Ectodermal cell (in vitro differentiated cells): ENCODE measurements around the gene ADAMTS12.

Experiments
- H3K27ac ChIP-seq: 2 replicates; pipeline ENCODE4 v1.7.0; 2013; ENCODE audit warnings: mild to moderate bottlenecking, low read depth, low read length; ENCODE audit not compliant: insufficient read depth, poor library complexity, severe bottlenecking
- H3K27me3 ChIP-seq: 2 replicates; pipeline ENCODE4 v1.7.0; 2013; ENCODE audit warnings: mild to moderate bottlenecking, low read length; ENCODE audit not compliant: insufficient read depth, control insufficient read depth, poor library complexity, severe bottlenecking
- H3K36me3 ChIP-seq: one replicate; pipeline ENCODE4 v1.7.0; 2013; ENCODE audit warnings: low read length; ENCODE audit not compliant: control insufficient read depth, insufficient read depth
- H3K4me1 ChIP-seq: one replicate; pipeline ENCODE4 v1.7.0; 2013; ENCODE audit warnings: low read length; ENCODE audit not compliant: control insufficient read depth, insufficient read depth
- H3K4me3 ChIP-seq: 2 replicates; pipeline ENCODE4 v1.7.0; 2013; ENCODE audit warnings: low read depth, low read length, control low read depth; ENCODE audit not compliant: insufficient read depth
- H3K9me3 ChIP-seq: 2 replicates; pipeline ENCODE4 v1.7.0; 2013; ENCODE audit warnings: mild to moderate bottlenecking, low read length, moderate library complexity; ENCODE audit not compliant: control insufficient read depth
- WGBS, 2 experiments: methylation state at CpG; one replicate each; pipeline ENCODE4 v1.1.7; 2013; ENCODE audit warnings: missing lambda C conversion rate in 2 of 2; 5-methylcytosine and 5-hydroxymethylcytosine counted together

The ADAMTS12 gene

GRCh38 chr5:33650911-33651310, 240.9 kb downstream of the ADAMTS12 start:
- H3K27me3 ChIP-seq: peaks cover 17% of the 10 kb centered on the region
- H3K9me3 ChIP-seq: no peaks in the 10 kb centered on the region
- no peaks in the 10 kb centered on the region for H3K36me3 ChIP-seq
- 86 to 94% methylated on average over 1 to 2 of the region's 2 CpGs for WGBS, 2 experiments
- H3K27ac ChIP-seq: no peak overlapping the region
- H3K4me1 ChIP-seq: peaks cover 19% of the 10 kb centered on the region
- H3K4me3 ChIP-seq: no peak overlapping the region

GRCh38 chr5:33649549-33650482, 242.0 kb downstream of the ADAMTS12 start:
- Histone ChIP-seq H3K4me1 (peaks cover 19% of the 10 kb centered on the region), H3K36me3 (no peaks in the 10 kb centered on the region), H3K27ac (peak overlapping the region; percentile 47), H3K9me3 (no peaks in the 10 kb centered on the region), H3K4me3 (no peak overlapping the region), H3K27me3 (peaks cover 17% of the 10 kb centered on the region)
- WGBS, 2 experiments: 73 to 75% methylated on average over 10 of the region's 10 CpGs

GRCh38 chr5:33641744-33642505, 249.9 kb downstream of the ADAMTS12 start:
- 84 to 87% methylated on average over 10 to 12 of the region's 12 CpGs for WGBS, 2 experiments
- H3K27ac ChIP-seq: no peak overlapping the region
- no peak overlapping the region for H3K4me3 ChIP-seq
- H3K36me3 ChIP-seq: no peaks in the 10 kb centered on the region
- no peaks in the 10 kb centered on the region for H3K27me3 ChIP-seq
- H3K4me1 ChIP-seq: no peaks in the 10 kb centered on the region
- H3K9me3 ChIP-seq: no peaks in the 10 kb centered on the region

GRCh38 chr5:33639474-33639873, 252.3 kb downstream of the ADAMTS12 start:
- Histone ChIP-seq H3K4me1 (no peaks in the 10 kb centered on the region), H3K36me3 (no peaks in the 10 kb centered on the region), H3K9me3 (no peaks in the 10 kb centered on the region), H3K4me3 (no peak overlapping the region), H3K27me3 (no peaks in the 10 kb centered on the region), H3K27ac (no peak overlapping the region)
- 86 to 90% methylated on average over 7 of the region's 7 CpGs for WGBS, 2 experiments

- Histone ChIP-seq H3K36me3 (no peaks in the 10 kb centered on the region), H3K4me1 (no peaks in the 10 kb centered on the region), H3K9me3 (no peaks in the 10 kb centered on the region), H3K27ac (no peak overlapping the region), H3K4me3 (no peak overlapping the region), H3K27me3 (no peaks in the 10 kb centered on the region)
- 83% methylated on average over 3 of the region's 3 CpGs for WGBS, 2 experiments
These were observed 254.8 kb downstream of the ADAMTS12 start for GRCh38 chr5:33637011-33637410.

- Histone ChIP-seq H3K36me3 (no peaks in the 10 kb centered on the region), H3K27ac (no peak overlapping the region), H3K4me1 (no peaks in the 10 kb centered on the region), H3K27me3 (no peaks in the 10 kb centered on the region), H3K9me3 (no peaks in the 10 kb centered on the region), H3K4me3 (no peak overlapping the region)
- WGBS, 2 experiments: 84 to 91% methylated on average over 3 of the region's 3 CpGs
These were observed 256.2 kb downstream of the ADAMTS12 start for GRCh38 chr5:33635582-33635981.

GRCh38 chr5:33633699-33634098, 258.1 kb downstream of the ADAMTS12 start:
- no peaks in the 10 kb centered on the region for H3K27me3 ChIP-seq
- H3K9me3 ChIP-seq: no peaks in the 10 kb centered on the region
- no peak overlapping the region for H3K4me3 ChIP-seq
- H3K36me3 ChIP-seq: no peaks in the 10 kb centered on the region
- 92 to 97% methylated on average over 2 of the region's 2 CpGs for WGBS, 2 experiments
- H3K27ac ChIP-seq: no peak overlapping the region
- H3K4me1 ChIP-seq: no peaks in the 10 kb centered on the region

- H3K4me1 ChIP-seq: no peaks in the 10 kb centered on the region
- 90% methylated on average over 1 of the region's 1 CpG for WGBS, 2 experiments
- no peaks in the 10 kb centered on the region for H3K9me3 ChIP-seq
- no peaks in the 10 kb centered on the region for H3K27me3 ChIP-seq
- no peak overlapping the region for H3K4me3 ChIP-seq
- H3K36me3 ChIP-seq: no peaks in the 10 kb centered on the region
- H3K27ac ChIP-seq: no peak overlapping the region
These were observed 260.0 kb downstream of the ADAMTS12 start for GRCh38 chr5:33631786-33632185.

GRCh38 chr5:33631139-33631538, 260.7 kb downstream of the ADAMTS12 start:
- H3K4me1 ChIP-seq: no peaks in the 10 kb centered on the region
- no peaks in the 10 kb centered on the region for H3K9me3 ChIP-seq
- no peaks in the 10 kb centered on the region for H3K27me3 ChIP-seq
- H3K4me3 ChIP-seq: no peak overlapping the region
- 75 to 80% methylated on average over 1 of the region's 1 CpG for WGBS, 2 experiments
- H3K36me3 ChIP-seq: no peaks in the 10 kb centered on the region
- H3K27ac ChIP-seq: no peak overlapping the region

GRCh38 chr5:33629999-33630398, 261.8 kb downstream of the ADAMTS12 start:
- H3K27ac ChIP-seq: no peak overlapping the region
- H3K36me3 ChIP-seq: no peaks in the 10 kb centered on the region
- H3K9me3 ChIP-seq: no peaks in the 10 kb centered on the region
- no peaks in the 10 kb centered on the region for H3K4me1 ChIP-seq
- no peak overlapping the region for H3K4me3 ChIP-seq
- H3K27me3 ChIP-seq: no peaks in the 10 kb centered on the region
- 96 to 100% methylated on average over 2 of the region's 2 CpGs for WGBS, 2 experiments
